ENCODE measurements around the gene NEB. TPM values are rescaled to one million over a fixed set of nuclear protein-coding genes. Genes with fewer than 3 reads are reported as not detected.
A peak's percentile ranks its signal among the peaks of the same experiment; 100 is the strongest.

NEB gene
- total and polyA plus RNA-seq, 2 of the 13 experiments (the other 11 are each of a cell fraction or from before 2014, with no cell fraction given) = 0.21 to 0.24 TPM

DNA sequence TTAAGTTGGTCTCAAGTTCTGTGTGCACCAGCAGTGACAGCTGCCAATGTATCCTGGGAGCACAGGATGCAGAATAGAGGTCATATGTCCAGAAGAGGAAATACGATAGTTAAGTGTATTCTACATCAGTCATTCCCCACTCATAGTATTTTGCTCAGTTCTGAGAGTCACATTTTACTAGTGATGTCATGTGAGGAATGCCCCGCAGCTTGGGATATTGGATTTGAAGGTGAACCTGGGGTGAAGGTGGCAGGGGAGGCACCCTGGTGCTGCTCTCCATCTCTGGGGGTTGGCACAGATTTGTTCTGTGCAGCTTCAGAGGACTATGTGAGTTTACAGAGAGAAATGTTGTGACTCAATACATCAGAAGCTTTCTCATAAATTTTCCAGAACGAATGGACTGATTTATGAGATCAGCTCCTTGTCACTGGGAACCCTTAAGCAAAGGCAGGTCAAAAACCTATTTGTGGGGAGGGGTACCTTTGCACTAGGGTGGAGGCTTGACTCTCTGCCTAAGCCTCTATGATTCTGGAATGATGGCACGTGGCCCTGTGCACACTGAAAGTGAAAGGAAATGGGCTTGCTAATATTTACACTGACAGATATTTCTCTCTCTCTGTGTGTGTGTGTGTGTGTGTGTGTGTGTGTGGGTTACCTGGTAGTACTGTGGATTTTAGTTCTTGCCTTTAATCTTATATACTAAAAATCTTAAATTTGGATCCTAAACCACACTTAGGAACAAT is 95.9 kb downstream of the NEB start (continued):
- TF ChIP-seq, protein P1, sequence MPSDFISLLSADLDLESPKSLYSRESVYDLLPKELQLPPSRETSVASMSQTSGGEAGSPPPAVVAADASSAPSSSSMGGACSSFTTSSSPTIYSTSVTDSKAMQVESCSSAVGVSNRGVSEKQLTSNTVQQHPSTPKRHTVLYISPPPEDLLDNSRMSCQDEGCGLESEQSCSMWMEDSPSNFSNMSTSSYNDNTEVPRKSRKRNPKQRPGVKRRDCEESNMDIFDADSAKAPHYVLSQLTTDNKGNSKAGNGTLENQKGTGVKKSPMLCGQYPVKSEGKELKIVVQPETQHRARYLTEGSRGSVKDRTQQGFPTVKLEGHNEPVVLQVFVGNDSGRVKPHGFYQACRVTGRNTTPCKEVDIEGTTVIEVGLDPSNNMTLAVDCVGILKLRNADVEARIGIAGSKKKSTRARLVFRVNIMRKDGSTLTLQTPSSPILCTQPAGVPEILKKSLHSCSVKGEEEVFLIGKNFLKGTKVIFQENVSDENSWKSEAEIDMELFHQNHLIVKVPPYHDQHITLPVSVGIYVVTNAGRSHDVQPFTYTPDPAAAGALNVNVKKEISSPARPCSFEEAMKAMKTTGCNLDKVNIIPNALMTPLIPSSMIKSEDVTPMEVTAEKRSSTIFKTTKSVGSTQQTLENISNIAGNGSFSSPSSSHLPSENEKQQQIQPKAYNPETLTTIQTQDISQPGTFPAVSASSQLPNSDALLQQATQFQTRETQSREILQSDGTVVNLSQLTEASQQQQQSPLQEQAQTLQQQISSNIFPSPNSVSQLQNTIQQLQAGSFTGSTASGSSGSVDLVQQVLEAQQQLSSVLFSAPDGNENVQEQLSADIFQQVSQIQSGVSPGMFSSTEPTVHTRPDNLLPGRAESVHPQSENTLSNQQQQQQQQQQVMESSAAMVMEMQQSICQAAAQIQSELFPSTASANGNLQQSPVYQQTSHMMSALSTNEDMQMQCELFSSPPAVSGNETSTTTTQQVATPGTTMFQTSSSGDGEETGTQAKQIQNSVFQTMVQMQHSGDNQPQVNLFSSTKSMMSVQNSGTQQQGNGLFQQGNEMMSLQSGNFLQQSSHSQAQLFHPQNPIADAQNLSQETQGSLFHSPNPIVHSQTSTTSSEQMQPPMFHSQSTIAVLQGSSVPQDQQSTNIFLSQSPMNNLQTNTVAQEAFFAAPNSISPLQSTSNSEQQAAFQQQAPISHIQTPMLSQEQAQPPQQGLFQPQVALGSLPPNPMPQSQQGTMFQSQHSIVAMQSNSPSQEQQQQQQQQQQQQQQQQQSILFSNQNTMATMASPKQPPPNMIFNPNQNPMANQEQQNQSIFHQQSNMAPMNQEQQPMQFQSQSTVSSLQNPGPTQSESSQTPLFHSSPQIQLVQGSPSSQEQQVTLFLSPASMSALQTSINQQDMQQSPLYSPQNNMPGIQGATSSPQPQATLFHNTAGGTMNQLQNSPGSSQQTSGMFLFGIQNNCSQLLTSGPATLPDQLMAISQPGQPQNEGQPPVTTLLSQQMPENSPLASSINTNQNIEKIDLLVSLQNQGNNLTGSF (CRISPR knock-in tag; IDR thresholded peaks at IDR 0.05) = no peak
- TF ChIP-seq RXRA (CRISPR knock-in tag; IDR thresholded peaks at IDR 0.05) (no peak), SMAD1 (CRISPR knock-in tag; IDR thresholded peaks at IDR 0.05; ENCODE audit: borderline replicate concordance, low read depth) (no peak), ZNF678 (CRISPR knock-in tag; IDR thresholded peaks at IDR 0.05) (no peak), NCOA2 (CRISPR knock-in tag; IDR thresholded peaks at IDR 0.05) (no peak; the same call in 1 of the 2 replicates), ZC3H13 (CRISPR knock-in tag; IDR thresholded peaks at IDR 0.05) (no peak), ZNF274 (CRISPR knock-in tag; IDR thresholded peaks at IDR 0.05) (no peak)
- TF ChIP-seq, protein P2, sequence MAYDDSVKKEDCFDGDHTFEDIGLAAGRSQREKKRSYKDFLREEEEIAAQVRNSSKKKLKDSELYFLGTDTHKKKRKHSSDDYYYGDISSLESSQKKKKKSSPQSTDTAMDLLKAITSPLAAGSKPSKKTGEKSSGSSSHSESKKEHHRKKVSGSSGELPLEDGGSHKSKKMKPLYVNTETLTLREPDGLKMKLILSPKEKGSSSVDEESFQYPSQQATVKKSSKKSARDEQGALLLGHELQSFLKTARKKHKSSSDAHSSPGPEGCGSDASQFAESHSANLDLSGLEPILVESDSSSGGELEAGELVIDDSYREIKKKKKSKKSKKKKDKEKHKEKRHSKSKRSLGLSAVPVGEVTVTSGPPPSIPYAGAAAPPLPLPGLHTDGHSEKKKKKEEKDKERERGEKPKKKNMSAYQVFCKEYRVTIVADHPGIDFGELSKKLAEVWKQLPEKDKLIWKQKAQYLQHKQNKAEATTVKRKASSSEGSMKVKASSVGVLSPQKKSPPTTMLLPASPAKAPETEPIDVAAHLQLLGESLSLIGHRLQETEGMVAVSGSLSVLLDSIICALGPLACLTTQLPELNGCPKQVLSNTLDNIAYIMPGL (CRISPR knock-in tag; IDR thresholded peaks at IDR 0.05; ENCODE audit: borderline replicate concordance in 1 of 2, low read depth in 1 of 2) = peak in 1 of 2 experiments; percentile 21; a peak in 1 of 4 replicates
- TF ChIP-seq, protein P3, sequence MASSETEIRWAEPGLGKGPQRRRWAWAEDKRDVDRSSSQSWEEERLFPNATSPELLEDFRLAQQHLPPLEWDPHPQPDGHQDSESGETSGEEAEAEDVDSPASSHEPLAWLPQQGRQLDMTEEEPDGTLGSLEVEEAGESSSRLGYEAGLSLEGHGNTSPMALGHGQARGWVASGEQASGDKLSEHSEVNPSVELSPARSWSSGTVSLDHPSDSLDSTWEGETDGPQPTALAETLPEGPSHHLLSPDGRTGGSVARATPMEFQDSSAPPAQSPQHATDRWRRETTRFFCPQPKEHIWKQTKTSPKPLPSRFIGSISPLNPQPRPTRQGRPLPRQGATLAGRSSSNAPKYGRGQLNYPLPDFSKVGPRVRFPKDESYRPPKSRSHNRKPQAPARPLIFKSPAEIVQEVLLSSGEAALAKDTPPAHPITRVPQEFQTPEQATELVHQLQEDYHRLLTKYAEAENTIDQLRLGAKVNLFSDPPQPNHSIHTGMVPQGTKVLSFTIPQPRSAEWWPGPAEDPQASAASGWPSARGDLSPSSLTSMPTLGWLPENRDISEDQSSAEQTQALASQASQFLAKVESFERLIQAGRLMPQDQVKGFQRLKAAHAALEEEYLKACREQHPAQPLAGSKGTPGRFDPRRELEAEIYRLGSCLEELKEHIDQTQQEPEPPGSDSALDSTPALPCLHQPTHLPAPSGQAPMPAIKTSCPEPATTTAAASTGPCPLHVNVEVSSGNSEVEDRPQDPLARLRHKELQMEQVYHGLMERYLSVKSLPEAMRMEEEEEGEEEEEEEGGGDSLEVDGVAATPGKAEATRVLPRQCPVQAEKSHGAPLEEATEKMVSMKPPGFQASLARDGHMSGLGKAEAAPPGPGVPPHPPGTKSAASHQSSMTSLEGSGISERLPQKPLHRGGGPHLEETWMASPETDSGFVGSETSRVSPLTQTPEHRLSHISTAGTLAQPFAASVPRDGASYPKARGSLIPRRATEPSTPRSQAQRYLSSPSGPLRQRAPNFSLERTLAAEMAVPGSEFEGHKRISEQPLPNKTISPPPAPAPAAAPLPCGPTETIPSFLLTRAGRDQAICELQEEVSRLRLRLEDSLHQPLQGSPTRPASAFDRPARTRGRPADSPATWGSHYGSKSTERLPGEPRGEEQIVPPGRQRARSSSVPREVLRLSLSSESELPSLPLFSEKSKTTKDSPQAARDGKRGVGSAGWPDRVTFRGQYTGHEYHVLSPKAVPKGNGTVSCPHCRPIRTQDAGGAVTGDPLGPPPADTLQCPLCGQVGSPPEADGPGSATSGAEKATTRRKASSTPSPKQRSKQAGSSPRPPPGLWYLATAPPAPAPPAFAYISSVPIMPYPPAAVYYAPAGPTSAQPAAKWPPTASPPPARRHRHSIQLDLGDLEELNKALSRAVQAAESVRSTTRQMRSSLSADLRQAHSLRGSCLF (CRISPR knock-in tag; IDR thresholded peaks at IDR 0.05; ENCODE audit: borderline replicate concordance) = no peak
- TF ChIP-seq, protein P4, sequence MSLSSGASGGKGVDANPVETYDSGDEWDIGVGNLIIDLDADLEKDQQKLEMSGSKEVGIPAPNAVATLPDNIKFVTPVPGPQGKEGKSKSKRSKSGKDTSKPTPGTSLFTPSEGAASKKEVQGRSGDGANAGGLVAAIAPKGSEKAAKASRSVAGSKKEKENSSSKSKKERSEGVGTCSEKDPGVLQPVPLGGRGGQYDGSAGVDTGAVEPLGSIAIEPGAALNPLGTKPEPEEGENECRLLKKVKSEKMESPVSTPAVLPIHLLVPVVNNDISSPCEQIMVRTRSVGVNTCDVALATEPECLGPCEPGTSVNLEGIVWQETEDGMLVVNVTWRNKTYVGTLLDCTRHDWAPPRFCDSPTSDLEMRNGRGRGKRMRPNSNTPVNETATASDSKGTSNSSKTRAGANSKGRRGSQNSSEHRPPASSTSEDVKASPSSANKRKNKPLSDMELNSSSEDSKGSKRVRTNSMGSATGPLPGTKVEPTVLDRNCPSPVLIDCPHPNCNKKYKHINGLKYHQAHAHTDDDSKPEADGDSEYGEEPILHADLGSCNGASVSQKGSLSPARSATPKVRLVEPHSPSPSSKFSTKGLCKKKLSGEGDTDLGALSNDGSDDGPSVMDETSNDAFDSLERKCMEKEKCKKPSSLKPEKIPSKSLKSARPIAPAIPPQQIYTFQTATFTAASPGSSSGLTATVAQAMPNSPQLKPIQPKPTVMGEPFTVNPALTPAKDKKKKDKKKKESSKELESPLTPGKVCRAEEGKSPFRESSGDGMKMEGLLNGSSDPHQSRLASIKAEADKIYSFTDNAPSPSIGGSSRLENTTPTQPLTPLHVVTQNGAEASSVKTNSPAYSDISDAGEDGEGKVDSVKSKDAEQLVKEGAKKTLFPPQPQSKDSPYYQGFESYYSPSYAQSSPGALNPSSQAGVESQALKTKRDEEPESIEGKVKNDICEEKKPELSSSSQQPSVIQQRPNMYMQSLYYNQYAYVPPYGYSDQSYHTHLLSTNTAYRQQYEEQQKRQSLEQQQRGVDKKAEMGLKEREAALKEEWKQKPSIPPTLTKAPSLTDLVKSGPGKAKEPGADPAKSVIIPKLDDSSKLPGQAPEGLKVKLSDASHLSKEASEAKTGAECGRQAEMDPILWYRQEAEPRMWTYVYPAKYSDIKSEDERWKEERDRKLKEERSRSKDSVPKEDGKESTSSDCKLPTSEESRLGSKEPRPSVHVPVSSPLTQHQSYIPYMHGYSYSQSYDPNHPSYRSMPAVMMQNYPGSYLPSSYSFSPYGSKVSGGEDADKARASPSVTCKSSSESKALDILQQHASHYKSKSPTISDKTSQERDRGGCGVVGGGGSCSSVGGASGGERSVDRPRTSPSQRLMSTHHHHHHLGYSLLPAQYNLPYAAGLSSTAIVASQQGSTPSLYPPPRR (CRISPR knock-in tag; IDR thresholded peaks at IDR 0.05; ENCODE audit: borderline replicate concordance) = peak; percentile 84; the same call in 1 of the 2 replicates
